DMS114 treated with DMSO at 0.1 percent for 48 hours (cell line): ENCODE data around the gene FAM168A.
A peak's percentile ranks its signal among the peaks of the same experiment; 100 is the strongest.

Experiments
- DNase-seq: peaks from one replicate; lab custom pipeline; 2025; ENCODE audit not compliant: unreplicated experiment; lab: John Stamatoyannopoulos, UW

FAM168A gene

GRCh38 chr11:73355109-73355508, 242.8 kb downstream of the FAM168A start:
- DNase-seq: no peak

DNA sequence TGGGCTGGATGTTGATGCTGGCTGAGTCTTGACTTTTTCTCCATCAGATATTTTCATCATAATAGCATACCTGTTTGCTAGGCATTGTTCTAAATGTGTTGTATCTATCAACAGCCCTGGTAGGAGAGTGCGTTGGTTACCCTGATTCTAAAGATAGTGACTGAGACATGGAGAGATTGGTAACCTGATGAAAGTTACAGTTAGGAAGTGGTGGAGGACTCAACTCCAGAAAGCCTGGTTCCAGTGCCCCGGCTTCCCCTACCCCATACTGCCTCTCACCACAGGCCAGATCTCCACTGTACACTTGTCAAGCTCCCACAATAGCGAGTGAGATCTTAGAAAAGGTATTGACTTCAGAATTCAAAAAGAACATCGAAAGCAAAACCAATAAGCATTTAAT, 244.5 kb downstream of the FAM168A start:
- no peak for DNase-seq

- DNase-seq: peak; percentile 52
These were observed 246.8 kb downstream of the FAM168A start for GRCh38 chr11:73350908-73351636.
